Measurements from ENCODE around the gene TMIE.

TMIE gene

GRCh38 chr3:46665763-46666452 is 35.3 kb upstream of the TMIE start:
- Mint-ChIP-seq H3K27me3 (ENCODE audit: low read depth) (no peaks in the 10 kb centered on the region), H3K36me3 (ENCODE audit: low read depth) (no peaks in the 10 kb centered on the region), H3K9me3 (no peaks in the 10 kb centered on the region), H3K4me3 (no peak overlapping the region), H3K4me1 (ENCODE audit: low read depth) (no peaks in the 10 kb centered on the region), H3K27ac (no peak overlapping the region)

- no peaks in the 10 kb centered on the region for H3K4me1 Mint-ChIP-seq (ENCODE audit: low read depth)
- H3K27ac Mint-ChIP-seq = no peak overlapping the region
- H3K36me3 Mint-ChIP-seq (ENCODE audit: low read depth) = no peaks in the 10 kb centered on the region
- no peaks in the 10 kb centered on the region for H3K9me3 Mint-ChIP-seq
- no peak overlapping the region for H3K4me3 Mint-ChIP-seq
- no peaks in the 10 kb centered on the region for H3K27me3 Mint-ChIP-seq (ENCODE audit: low read depth)
Measured at GRCh38 chr3:46666453-46666845, 34.7 kb upstream of the TMIE start.

GRCh38 chr3:46667061-46667621 is 34.1 kb upstream of the TMIE start:
- Mint-ChIP-seq H3K27ac (no peak overlapping the region), H3K36me3 (ENCODE audit: low read depth) (no peaks in the 10 kb centered on the region), H3K9me3 (no peaks in the 10 kb centered on the region), H3K4me3 (no peak overlapping the region), H3K4me1 (ENCODE audit: low read depth) (no peaks in the 10 kb centered on the region), H3K27me3 (ENCODE audit: low read depth) (no peaks in the 10 kb centered on the region)

GRCh38 chr3:46667657-46668056 is 33.5 kb upstream of the TMIE start:
- H3K9me3 Mint-ChIP-seq = no peaks in the 10 kb centered on the region
- H3K27me3 Mint-ChIP-seq (ENCODE audit: low read depth) = no peaks in the 10 kb centered on the region
- H3K27ac Mint-ChIP-seq = no peak overlapping the region
- H3K4me3 Mint-ChIP-seq = no peak overlapping the region
- H3K36me3 Mint-ChIP-seq (ENCODE audit: low read depth) = no peaks in the 10 kb centered on the region
- H3K4me1 Mint-ChIP-seq (ENCODE audit: low read depth) = no peaks in the 10 kb centered on the region

- no peaks in the 10 kb centered on the region for H3K9me3 Mint-ChIP-seq
- no peaks in the 10 kb centered on the region for H3K36me3 Mint-ChIP-seq (ENCODE audit: low read depth)
- no peak overlapping the region for H3K27ac Mint-ChIP-seq
Measured at GRCh38 chr3:46668116-46668515, 33.1 kb upstream of the TMIE start.

GRCh38 chr3:46668591-46668990 is 32.6 kb upstream of the TMIE start:
- Mint-ChIP-seq H3K36me3 (ENCODE audit: low read depth) (no peaks in the 10 kb centered on the region), H3K9me3 (no peaks in the 10 kb centered on the region), H3K27me3 (ENCODE audit: low read depth) (no peaks in the 10 kb centered on the region), H3K27ac (no peak overlapping the region), H3K4me3 (no peak overlapping the region), H3K4me1 (ENCODE audit: low read depth) (no peaks in the 10 kb centered on the region)

More at GRCh38 chr3:46668116-46668515, 33.1 kb upstream of the TMIE start:
- no peaks in the 10 kb centered on the region for H3K27me3 Mint-ChIP-seq (ENCODE audit: low read depth)
- no peak overlapping the region for H3K4me3 Mint-ChIP-seq
- H3K4me1 Mint-ChIP-seq (ENCODE audit: low read depth) = no peaks in the 10 kb centered on the region

- H3K4me1 Mint-ChIP-seq (ENCODE audit: low read depth) = no peaks in the 10 kb centered on the region
- H3K27ac Mint-ChIP-seq = no peak overlapping the region
- no peaks in the 10 kb centered on the region for H3K36me3 Mint-ChIP-seq (ENCODE audit: low read depth)
- H3K4me3 Mint-ChIP-seq = no peak overlapping the region
- H3K9me3 Mint-ChIP-seq = no peaks in the 10 kb centered on the region
- H3K27me3 Mint-ChIP-seq (ENCODE audit: low read depth) = no peaks in the 10 kb centered on the region
Measured at GRCh38 chr3:46669191-46669999, 31.8 kb upstream of the TMIE start.

GRCh38 chr3:46670000-46670890 is 30.9 kb upstream of the TMIE start:
- H3K36me3 Mint-ChIP-seq (ENCODE audit: low read depth) = no peaks in the 10 kb centered on the region
- H3K4me3 Mint-ChIP-seq = no peak overlapping the region
- H3K27me3 Mint-ChIP-seq (ENCODE audit: low read depth) = no peaks in the 10 kb centered on the region
- H3K9me3 Mint-ChIP-seq = no peaks in the 10 kb centered on the region
- no peak overlapping the region for H3K27ac Mint-ChIP-seq
- H3K4me1 Mint-ChIP-seq (ENCODE audit: low read depth) = no peaks in the 10 kb centered on the region

GRCh38 chr3:46670891-46671427 is 30.2 kb upstream of the TMIE start:
- Mint-ChIP-seq H3K27me3 (ENCODE audit: low read depth) (no peaks in the 10 kb centered on the region), H3K36me3 (ENCODE audit: low read depth) (no peaks in the 10 kb centered on the region), H3K4me1 (ENCODE audit: low read depth) (no peaks in the 10 kb centered on the region), H3K9me3 (no peaks in the 10 kb centered on the region), H3K27ac (no peak overlapping the region), H3K4me3 (no peak overlapping the region)

GRCh38 chr3:46671541-46672348 is 29.4 kb upstream of the TMIE start:
- Mint-ChIP-seq H3K27ac (no peak overlapping the region), H3K27me3 (ENCODE audit: low read depth) (no peaks in the 10 kb centered on the region), H3K4me3 (no peak overlapping the region), H3K9me3 (no peaks in the 10 kb centered on the region), H3K36me3 (ENCODE audit: low read depth) (no peaks in the 10 kb centered on the region), H3K4me1 (ENCODE audit: low read depth) (no peaks in the 10 kb centered on the region)

- Mint-ChIP-seq H3K27ac (no peak overlapping the region), H3K4me3 (no peak overlapping the region), H3K4me1 (ENCODE audit: low read depth) (no peaks in the 10 kb centered on the region)
Measured at GRCh38 chr3:46672349-46672695, 28.9 kb upstream of the TMIE start.

GRCh38 chr3:46673151-46674030 is 27.8 kb upstream of the TMIE start:
- Mint-ChIP-seq H3K9me3 (no peaks in the 10 kb centered on the region), H3K4me1 (ENCODE audit: low read depth) (no peaks in the 10 kb centered on the region), H3K36me3 (ENCODE audit: low read depth) (no peaks in the 10 kb centered on the region), H3K4me3 (no peak overlapping the region), H3K27ac (no peak overlapping the region), H3K27me3 (ENCODE audit: low read depth) (no peaks in the 10 kb centered on the region)

More at GRCh38 chr3:46672349-46672695, 28.9 kb upstream of the TMIE start:
- Mint-ChIP-seq H3K9me3 (no peaks in the 10 kb centered on the region), H3K27me3 (ENCODE audit: low read depth) (no peaks in the 10 kb centered on the region), H3K36me3 (ENCODE audit: low read depth) (no peaks in the 10 kb centered on the region)
